HEK293 (cell line): ENCODE measurements around the gene MLLT11.

Source experiments
- HOXA7 ChIP-seq: sonication (generic); formaldehyde crosslinking; IDR thresholded peaks from 2 replicates; pipeline ENCODE4 v1.8.1; 2022; ENCODE audit warnings: missing genetic modification reagents, borderline replicate concordance
- OVOL3 ChIP-seq: fragments of 450-650 bp; formaldehyde crosslinking; IDR thresholded peaks from 2 replicates; pipeline ENCODE4 v1.5.1; 2016; ENCODE audit warnings: missing biosample characterization, missing genetic modification characterization
- REPIN1 ChIP-seq: fragments of 450-650 bp; formaldehyde crosslinking; IDR thresholded peaks from 2 replicates; pipeline ENCODE4 v1.5.1; 2017; ENCODE audit warnings: missing biosample characterization, missing genetic modification characterization, low read depth
- SCRT2 ChIP-seq: fragments of 450-650 bp; formaldehyde crosslinking; IDR thresholded peaks from 2 replicates; pipeline ENCODE4 v1.5.1; 2016; ENCODE audit warnings: missing biosample characterization, missing genetic modification characterization
- TSHZ1 ChIP-seq: fragments of 450-650 bp; formaldehyde crosslinking; IDR thresholded peaks from 2 replicates; pipeline ENCODE4 v1.5.1; 2016; ENCODE audit warnings: missing biosample characterization, missing genetic modification characterization, borderline replicate concordance
- ZBTB44 ChIP-seq: fragments of 450-650 bp; IDR thresholded peaks from 2 replicates; pipeline ENCODE4 v1.5.1; 2018; ENCODE audit warnings: missing biosample characterization, mild to moderate bottlenecking, missing genetic modification characterization
- ZBTB8A ChIP-seq: fragments of 450-650 bp; formaldehyde crosslinking; IDR thresholded peaks from 2 replicates; pipeline ENCODE4 v1.5.1; 2016; ENCODE audit warnings: missing biosample characterization, missing genetic modification characterization
- ZFHX2 ChIP-seq: fragments of 450-650 bp; formaldehyde crosslinking; conservative IDR thresholded peaks from 2 replicates; pipeline ENCODE4 v1.5.1; 2016; ENCODE audit warnings: missing biosample characterization, missing genetic modification characterization
- ZFP37 ChIP-seq: fragments of 450-650 bp; formaldehyde crosslinking; IDR thresholded peaks from 2 replicates; pipeline ENCODE4 v1.5.1; 2016; ENCODE audit warnings: missing biosample characterization, missing genetic modification characterization
- ZFP69B ChIP-seq: fragments of 450-650 bp; formaldehyde crosslinking; IDR thresholded peaks from 2 replicates; pipeline ENCODE4 v1.5.1; 2016; ENCODE audit warnings: missing biosample characterization, missing genetic modification characterization
- ZNF10 ChIP-seq: fragments of 450-650 bp; formaldehyde crosslinking; IDR thresholded peaks from 2 replicates; pipeline ENCODE4 v1.5.1; 2017; ENCODE audit warnings: missing biosample characterization, missing genetic modification characterization
- ZNF114 ChIP-seq: fragments of 450-650 bp; formaldehyde crosslinking; IDR thresholded peaks from 2 replicates; pipeline ENCODE4 v1.5.0; 2017; ENCODE audit warnings: missing biosample characterization, missing genetic modification characterization
- ZNF132 ChIP-seq: fragments of 450-650 bp; formaldehyde crosslinking; IDR thresholded peaks from 2 replicates; pipeline ENCODE4 v1.5.1; 2017; ENCODE audit warnings: missing biosample characterization, missing genetic modification characterization, borderline replicate concordance
- ZNF133 ChIP-seq: fragments of 450-650 bp; formaldehyde crosslinking; IDR thresholded peaks from 2 replicates; pipeline ENCODE4 v1.5.1; 2016; ENCODE audit warnings: missing biosample characterization, missing genetic modification characterization
- ZNF138 ChIP-seq: fragments of 450-650 bp; formaldehyde crosslinking; IDR thresholded peaks from 2 replicates; pipeline ENCODE4 v1.5.1; 2016; ENCODE audit warnings: missing biosample characterization, missing genetic modification characterization, borderline replicate concordance
- ZNF148 ChIP-seq: fragments of 450-650 bp; formaldehyde crosslinking; IDR thresholded peaks from 2 replicates; pipeline ENCODE4 v1.5.0; 2017; ENCODE audit warnings: missing biosample characterization, missing genetic modification characterization, borderline replicate concordance
- ZNF16 ChIP-seq: fragments of 450-650 bp; formaldehyde crosslinking; IDR thresholded peaks from 2 replicates; pipeline ENCODE4 v1.5.1; 2016; ENCODE audit warnings: low read depth, missing biosample characterization, missing genetic modification characterization
- ZNF19 ChIP-seq: fragments of 450-650 bp; formaldehyde crosslinking; IDR thresholded peaks from 2 replicates; pipeline ENCODE4; 2016; ENCODE audit warnings: missing biosample characterization, missing genetic modification characterization, low read depth
- ZNF23 ChIP-seq: fragments of 450-650 bp; formaldehyde crosslinking; IDR thresholded peaks from 2 replicates; pipeline ENCODE4 v1.5.1; 2016; ENCODE audit warnings: missing biosample characterization, missing genetic modification characterization, borderline replicate concordance
- ZNF26 ChIP-seq: fragments of 450-650 bp; formaldehyde crosslinking; IDR thresholded peaks from 2 replicates; pipeline ENCODE4 v1.5.1; 2016; ENCODE audit warnings: missing biosample characterization, missing genetic modification characterization
- ZNF302 ChIP-seq: fragments of 450-650 bp; formaldehyde crosslinking; IDR thresholded peaks from 2 replicates; pipeline ENCODE4 v1.5.1; 2016; ENCODE audit warnings: missing biosample characterization, missing genetic modification characterization, low read depth
- ZNF324 ChIP-seq: fragments of 450-650 bp; formaldehyde crosslinking; IDR thresholded peaks from 2 replicates; pipeline ENCODE4 v1.5.1; 2016; ENCODE audit warnings: missing biosample characterization, missing genetic modification characterization
- ZNF335 ChIP-seq: fragments of 450-650 bp; formaldehyde crosslinking; conservative IDR thresholded peaks from 2 replicates; pipeline ENCODE4 v1.5.1; 2016; ENCODE audit warnings: missing biosample characterization, missing genetic modification characterization
- ZNF362 ChIP-seq: fragments of 450-650 bp; formaldehyde crosslinking; IDR thresholded peaks from 2 replicates; pipeline ENCODE4 v1.5.1; 2016; ENCODE audit warnings: missing biosample characterization, missing genetic modification characterization
- ZNF555 ChIP-seq: fragments of 450-650 bp; formaldehyde crosslinking; conservative IDR thresholded peaks from 2 replicates; pipeline ENCODE4 v1.5.1; 2017; ENCODE audit warnings: missing biosample characterization, mild to moderate bottlenecking, missing genetic modification characterization, inconsistent platforms
- ZNF561 ChIP-seq: fragments of 450-650 bp; IDR thresholded peaks from 2 replicates; pipeline ENCODE4 v1.5.1; 2018; ENCODE audit warnings: missing biosample characterization, missing genetic modification characterization, borderline replicate concordance
- ZNF621 ChIP-seq: fragments of 450-650 bp; formaldehyde crosslinking; IDR thresholded peaks from 2 replicates; pipeline ENCODE4 v1.5.1; 2017; ENCODE audit warnings: missing biosample characterization, missing genetic modification characterization
- ZNF785 ChIP-seq: fragments of 450-650 bp; formaldehyde crosslinking; IDR thresholded peaks from 2 replicates; pipeline ENCODE4 v1.5.1; 2016; ENCODE audit warnings: missing biosample characterization, missing genetic modification characterization
- ZNF837 ChIP-seq: fragments of 450-650 bp; formaldehyde crosslinking; IDR thresholded peaks from 2 replicates; pipeline ENCODE4 v1.5.1; 2016; ENCODE audit warnings: missing biosample characterization, missing genetic modification characterization
- ZSCAN16 ChIP-seq: fragments of 450-650 bp; formaldehyde crosslinking; IDR thresholded peaks from 2 replicates; pipeline ENCODE4 v1.5.1; 2016; ENCODE audit warnings: missing biosample characterization, missing genetic modification characterization

Gene MLLT11

GRCh38 chr1:151070474-151071276 lies 10.5 kb downstream of the MLLT11 start, which contains the start of gene GABPB2 (continued):
- TF ChIP-seq ZNF26 (tag by site-specific recombination) (no peak), OVOL3 (tag by site-specific recombination) (peak; percentile 85; the same call in 1 of the 2 replicates), ZBTB44 (tag by site-specific recombination) (peak; percentile 79), ZNF138 (tag by site-specific recombination) (no peak), ZNF785 (tag by site-specific recombination) (no peak), ZFHX2 (tag by site-specific recombination) (peak; percentile 56), ZNF10 (tag by site-specific recombination) (peak; percentile 100), ZNF23 (tag by site-specific recombination) (0 out of 2 replicates have a peak, but pooled peaks have one; percentile 50), ZNF555 (tag by site-specific recombination) (no peak), ZNF148 (peak; percentile 58; the same call in 1 of the 2 replicates), ZBTB8A (tag by site-specific recombination) (peak; percentile 72), ZNF335 (peak; percentile 95), ZNF362 (tag by site-specific recombination) (no peak), ZNF302 (tag by site-specific recombination) (0 out of 2 replicates have a peak, but pooled peaks have one; percentile 11), ZNF16 (tag by site-specific recombination) (no peak), SCRT2 (0 out of 2 replicates have a peak, but pooled peaks have one; percentile 30), ZSCAN16 (tag by site-specific recombination) (no peak), ZNF324 (peak; percentile 97), ZNF621 (tag by site-specific recombination) (no peak), ZFP69B (tag by site-specific recombination) (peak; percentile 95), ZNF133 (tag by site-specific recombination) (no peak), REPIN1 (peak; percentile 96; the same call in 1 of the 2 replicates), ZNF19 (tag by site-specific recombination) (no peak), ZNF561 (peak; percentile 99), ZNF837 (tag by site-specific recombination) (no peak; the same call in 1 of the 2 replicates), ZNF114 (no peak), ZNF132 (tag by site-specific recombination) (no peak), HOXA7 (CRISPR knock-in tag) (no peak), ZFP37 (tag by site-specific recombination) (peak; percentile 98), TSHZ1 (tag by site-specific recombination) (peak; percentile 92)
